ENCODE measurements around the gene CA11. TPM values are rescaled to one million over a fixed set of nuclear protein-coding genes. Genes with fewer than 3 reads are reported as not detected.
"Not testable (repeated sequence)": the region's sequence is repeated elsewhere in the genome, so short reads cannot be mapped to it uniquely, and the experiment has no call there.

The CA11 gene
- total RNA-seq, result 11.9 and 15.6 TPM in 2 replicates
- polyA plus RNA-seq, result 26.3 and 30.7 TPM in 2 replicates

GRCh38 chr19:48646001-48646721, at the start of gene CA11:
Gene CA11, minus strand, starts transcription at chr19:48646187. Its CDS starts 555 bp downstream, at chr19:48645632.
- Histone ChIP-seq H3K36me3 (no peaks in the 10 kb centered on the region), H3K27ac (peak within 1 kb of the TSS; percentile 26), H3K9me3 (ENCODE audit: low read depth) (no peaks in the 10 kb centered on the region), H3K4me1 (ENCODE audit: low read depth) (no peaks in the 10 kb centered on the region), H3K4me3 (peak within 1 kb of the TSS; percentile 45), H3K27me3 (no peaks in the 10 kb centered on the region)
- peak; percentile 92 to 94 for DNase-seq (ENCODE audit: low read depth in 1 of 2, low spot score in 1 of 2)
- TF ChIP-seq CTCF (IDR thresholded peaks at IDR 0.05; ENCODE audit: low read depth, low read length), result peak; percentile 76

- not testable (repeated sequence) for H3K36me3 ChIP-seq; H3K4me3 ChIP-seq; H3K9me3 ChIP-seq (ENCODE audit: low read depth); DNase-seq (ENCODE audit: low read depth in 1 of 2, low spot score in 1 of 2); H3K27ac ChIP-seq; H3K4me1 ChIP-seq (ENCODE audit: low read depth)
- peaks cover 25% of the 10 kb centered on the region for H3K27me3 ChIP-seq
Measured at GRCh38 chr19:48693629-48694028, 47.6 kb upstream of the CA11 start.

- no peaks in the 10 kb centered on the region for H3K36me3 ChIP-seq
- DNase-seq (ENCODE audit: low read depth in 1 of 2, low spot score in 1 of 2), result no peak
- H3K4me3 ChIP-seq, result no peak overlapping the region
- no peak overlapping the region for H3K27ac ChIP-seq
- no peaks in the 10 kb centered on the region for H3K27me3 ChIP-seq
- H3K4me1 ChIP-seq (ENCODE audit: low read depth), result no peaks in the 10 kb centered on the region
- no peaks in the 10 kb centered on the region for H3K9me3 ChIP-seq (ENCODE audit: low read depth)
- TF ChIP-seq CTCF (IDR thresholded peaks at IDR 0.05; ENCODE audit: low read depth, low read length), result no peak
Measured at GRCh38 chr19:48689449-48689848, 43.5 kb upstream of the CA11 start.

DNA sequence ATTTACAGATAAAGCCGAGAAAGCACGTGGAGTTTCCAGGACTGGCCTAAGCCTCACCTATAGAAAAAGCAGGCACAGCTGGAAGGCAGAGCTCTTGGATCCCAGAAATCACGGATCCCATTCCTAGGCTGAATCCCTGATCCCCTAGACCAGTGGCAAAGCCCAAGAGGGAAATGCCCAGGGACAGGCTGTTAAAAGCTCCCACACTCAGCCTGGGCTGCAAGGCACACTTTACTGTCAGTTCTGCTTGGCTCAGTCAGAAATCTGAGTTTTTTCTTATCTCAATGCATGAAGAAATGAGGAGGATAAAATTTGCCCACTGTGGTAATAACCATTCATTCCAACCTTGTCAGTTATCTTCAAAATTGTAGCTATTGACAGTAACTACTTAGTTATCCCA, 41.8 kb upstream of the CA11 start:
- Histone ChIP-seq H3K4me3 (no peak overlapping the region), H3K9me3 (ENCODE audit: low read depth) (no peaks in the 10 kb centered on the region), H3K36me3 (no peaks in the 10 kb centered on the region), H3K4me1 (ENCODE audit: low read depth) (no peaks in the 10 kb centered on the region), H3K27me3 (no peaks in the 10 kb centered on the region), H3K27ac (no peak overlapping the region)
- no peak for TF ChIP-seq CTCF (IDR thresholded peaks at IDR 0.05; ENCODE audit: low read depth, low read length)
- DNase-seq (ENCODE audit: low read depth in 1 of 2, low spot score in 1 of 2), result no peak

DNA sequence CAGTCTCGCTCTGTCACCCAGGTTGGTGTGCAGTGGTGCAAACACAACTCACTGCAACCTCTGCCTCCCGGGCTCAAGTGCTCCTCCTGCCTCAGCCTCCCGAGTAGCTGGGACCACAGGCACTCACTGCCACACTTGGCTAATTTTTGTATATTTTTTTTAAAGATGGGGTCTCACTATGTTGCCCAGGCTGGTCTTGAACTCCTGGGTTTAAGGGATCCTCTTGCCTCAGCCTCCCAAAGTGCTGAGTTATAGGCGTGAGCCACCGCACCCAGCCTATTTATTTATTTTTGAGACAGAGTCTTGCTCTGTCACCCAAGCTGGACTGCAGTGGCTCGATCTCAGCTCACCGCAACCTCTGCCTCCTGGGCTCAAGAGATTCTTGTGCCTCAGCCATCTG, 40.6 kb upstream of the CA11 start:
- not testable (repeated sequence) for H3K4me3 ChIP-seq; H3K27me3 ChIP-seq; DNase-seq (ENCODE audit: low read depth in 1 of 2, low spot score in 1 of 2); H3K27ac ChIP-seq; H3K36me3 ChIP-seq; H3K4me1 ChIP-seq (ENCODE audit: low read depth); H3K9me3 ChIP-seq (ENCODE audit: low read depth)

DNA sequence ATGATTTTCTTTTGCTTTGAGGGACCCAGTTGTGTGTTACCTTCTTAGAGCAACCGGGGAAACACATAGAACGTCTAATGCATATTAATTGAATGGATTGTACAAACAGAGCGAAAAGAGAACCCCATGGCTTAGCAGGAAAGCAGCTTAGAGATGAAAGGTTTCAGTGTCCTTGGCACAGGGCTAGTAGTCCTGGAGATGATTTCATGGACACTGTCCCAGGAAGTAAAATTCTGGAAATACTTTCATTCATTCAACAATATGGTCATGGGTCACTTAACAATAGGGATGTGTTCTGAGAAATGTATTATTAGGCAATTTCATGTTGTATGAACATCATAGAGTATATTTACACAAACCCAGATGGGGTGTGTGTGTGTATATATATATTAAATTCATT, 40.1 kb upstream of the CA11 start:
- DNase-seq (ENCODE audit: low read depth in 1 of 2, low spot score in 1 of 2), result no peak
- no peak overlapping the region for H3K4me3 ChIP-seq
- no peak overlapping the region for H3K27ac ChIP-seq
- H3K4me1 ChIP-seq (ENCODE audit: low read depth), result no peaks in the 10 kb centered on the region
- H3K9me3 ChIP-seq (ENCODE audit: low read depth), result no peaks in the 10 kb centered on the region
- TF ChIP-seq CTCF (IDR thresholded peaks at IDR 0.05; ENCODE audit: low read depth, low read length), result no peak
- H3K27me3 ChIP-seq, result no peaks in the 10 kb centered on the region
- H3K36me3 ChIP-seq, result no peaks in the 10 kb centered on the region
